ENCODE data around the gene PEX14.

DNA sequence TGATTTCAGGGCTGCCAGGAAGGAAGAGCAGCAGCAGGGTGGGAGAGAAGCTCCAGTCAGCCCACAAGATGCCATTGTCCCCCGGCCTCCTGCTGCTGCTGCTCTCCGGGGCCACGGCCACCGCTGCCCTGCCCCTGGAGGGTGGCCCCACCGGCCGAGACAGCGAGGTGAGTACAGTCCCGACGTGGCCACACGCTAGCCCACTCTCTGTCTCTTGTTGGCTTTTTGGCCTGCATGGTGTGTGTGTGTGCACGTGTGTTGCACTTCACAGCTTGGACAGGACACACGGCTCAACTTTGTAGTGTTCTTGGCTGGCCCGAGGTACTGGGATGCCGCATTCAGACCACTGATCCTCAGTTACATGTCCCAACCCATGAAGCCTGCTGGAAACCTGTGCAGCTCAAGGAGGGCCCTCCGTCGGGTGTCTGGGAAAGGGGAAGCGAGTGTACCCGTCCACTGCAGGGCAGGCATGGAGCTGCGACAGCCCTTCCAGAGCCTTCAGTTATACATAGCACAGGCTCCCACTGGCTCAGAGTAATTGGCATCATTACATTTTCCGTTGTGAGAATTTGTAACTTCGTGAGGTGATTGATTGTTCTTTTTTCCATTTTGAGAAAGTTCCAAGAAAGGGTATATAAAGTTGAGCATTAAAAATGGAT, 24.5 kb upstream of the PEX14 start:
- no peak for TF ChIP-seq YY1 (IDR thresholded peaks at IDR 0.05; ENCODE audit: insufficient read depth, insufficient read length)
- no peak for TF ChIP-seq SUZ12 (IDR thresholded peaks at IDR 0.05; ENCODE audit: extremely low read depth, insufficient read depth, insufficient read length)

Data from NT2/D1 (cell line).